GM19238 (cell line): ENCODE measurements around the gene MYBPC2.
"Not testable (repeated sequence)": the region's sequence is repeated elsewhere in the genome, so short reads cannot be mapped to it uniquely, and the experiment has no call there.

Experiments used
- DNase-seq: peaks from one replicate; pipeline ENCODE4 v3.0.0; 2011; ENCODE audit warnings: low spot score; ENCODE audit not compliant: insufficient read length

MYBPC2 gene

DNA sequence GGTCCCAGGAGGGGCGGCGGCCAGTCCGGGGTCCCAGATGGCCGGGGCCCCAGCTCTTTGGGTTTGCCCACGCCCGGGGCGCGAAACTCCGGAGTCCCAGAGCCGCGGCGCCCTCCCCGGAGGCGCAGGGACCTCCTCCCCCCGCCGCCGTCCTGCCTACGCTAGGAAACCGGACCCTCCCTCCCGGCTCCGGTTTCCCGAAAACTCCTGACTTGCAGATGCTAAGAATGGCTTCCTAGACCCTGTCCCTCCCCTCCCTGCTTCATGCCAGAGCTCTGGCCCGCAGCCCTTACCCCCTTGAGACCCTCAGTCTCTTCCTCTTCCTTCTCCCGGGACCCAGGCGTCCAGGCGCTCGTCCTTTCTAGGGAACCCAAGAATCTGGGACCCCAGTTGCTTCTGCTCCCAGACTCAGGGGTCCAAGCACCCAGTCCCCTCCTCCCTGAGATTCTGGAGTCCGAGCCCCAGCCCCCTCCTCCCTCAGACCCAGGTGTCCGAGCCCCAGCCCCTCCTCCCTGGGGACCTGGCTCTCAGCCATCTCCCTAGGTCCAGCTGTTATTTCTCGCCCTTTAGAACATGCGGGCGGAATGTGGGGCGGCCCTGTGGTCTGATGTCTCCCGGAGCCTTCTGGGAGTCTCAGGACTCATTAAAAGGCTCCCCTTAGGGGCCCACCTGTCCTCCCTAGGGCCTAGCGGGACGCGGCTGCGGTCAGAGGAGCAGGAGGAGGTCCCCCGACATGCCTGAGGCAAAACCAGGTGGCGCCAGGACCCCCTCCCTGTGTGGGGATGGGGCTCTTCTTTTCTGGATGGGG, at the start of gene MYBPC2:
Gene MYBPC2 (plus strand): TSS at position 672 of the 808 bp plus-strand sequence. CDS start 62 bp downstream, at position 734.
- no peak for DNase-seq

DNA sequence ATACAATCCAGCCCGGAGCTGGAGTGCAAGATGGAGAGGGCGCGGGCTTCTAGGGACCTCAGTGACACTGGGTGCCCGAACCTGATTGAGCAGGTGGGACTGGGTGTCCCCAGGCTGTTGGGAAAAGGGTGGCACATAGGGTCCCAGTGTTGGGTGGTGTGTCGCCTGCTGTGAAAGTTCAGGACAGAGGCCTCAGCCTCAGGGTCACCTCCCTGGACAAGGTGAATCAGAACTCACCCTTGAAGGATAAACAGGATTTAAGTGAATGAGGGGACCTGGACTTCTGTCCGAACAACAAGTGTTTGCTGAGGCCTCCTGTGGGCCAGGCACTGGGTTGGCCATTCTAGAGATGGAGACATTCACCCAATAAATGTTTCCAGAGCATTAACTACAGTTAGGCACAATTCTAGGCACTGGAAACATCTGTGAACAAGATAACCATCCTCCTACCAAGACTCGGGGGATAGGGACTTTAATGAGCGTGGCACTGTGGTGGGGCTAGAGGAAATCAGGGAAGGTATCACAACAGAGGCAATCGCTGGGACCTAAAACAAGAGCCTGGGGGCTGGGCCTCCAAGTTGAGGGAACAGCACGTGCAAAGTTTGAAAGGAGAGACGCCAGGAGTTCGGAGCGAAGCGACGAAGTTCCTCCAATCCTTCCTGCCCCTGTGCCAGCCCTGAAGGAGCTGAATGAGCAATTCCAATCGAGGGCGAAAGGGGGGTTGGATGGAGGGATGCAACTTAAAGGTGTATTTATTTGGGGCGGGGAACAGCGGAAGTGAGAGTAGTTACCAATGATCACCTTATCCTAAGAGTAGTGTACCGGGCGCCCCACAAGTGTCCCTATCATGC, 49.5 kb upstream of the MYBPC2 start:
- DNase-seq: no peak

DNA sequence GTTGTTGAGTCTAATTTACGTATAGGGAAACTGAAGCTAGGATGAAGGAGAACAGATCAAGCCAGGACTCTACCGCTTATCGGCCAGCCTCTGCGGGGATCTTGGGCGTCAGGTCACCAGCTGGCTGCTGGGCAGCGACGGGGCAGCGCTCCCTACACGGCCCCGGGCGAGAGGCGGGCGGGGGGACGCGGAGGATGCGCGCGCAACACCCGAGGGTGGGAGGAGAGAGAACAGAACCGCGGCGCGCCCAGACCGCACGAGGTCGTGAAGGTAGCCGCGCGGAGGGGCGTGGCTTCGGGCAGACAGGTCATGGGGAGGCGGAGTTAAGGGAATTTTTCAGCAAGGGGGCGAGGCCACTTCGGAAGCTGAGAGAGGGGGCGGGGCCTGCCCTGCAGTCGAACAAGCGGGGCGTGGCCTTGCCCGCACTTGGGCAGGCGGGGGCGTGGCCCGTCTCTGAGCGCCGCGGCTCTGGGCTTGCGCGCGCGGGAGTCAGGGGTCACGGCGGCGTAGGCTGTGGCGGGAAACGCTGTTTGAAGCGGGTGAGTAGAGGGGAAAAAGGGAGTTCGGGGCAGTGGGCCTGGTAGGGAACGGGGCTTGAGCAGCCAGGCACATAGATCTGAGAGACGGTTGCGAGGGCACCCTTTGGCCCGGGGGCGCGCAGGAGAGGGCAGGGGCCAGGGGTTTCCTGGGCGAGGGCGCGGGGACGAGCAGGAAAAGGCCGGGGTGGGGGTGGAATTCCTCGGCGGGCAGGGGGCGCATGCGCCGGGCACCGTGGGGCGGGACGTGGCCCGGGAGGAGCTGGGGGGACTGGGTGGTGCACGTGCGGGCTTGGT, 48.6 kb upstream of the MYBPC2 start, which contains the start of gene POLD1:
Gene POLD1 (plus strand): TSS at position 496 of the 833 bp plus-strand sequence. CDS start 14,505 bp downstream, outside the sequence.
- peak; percentile 99 for DNase-seq

DNA sequence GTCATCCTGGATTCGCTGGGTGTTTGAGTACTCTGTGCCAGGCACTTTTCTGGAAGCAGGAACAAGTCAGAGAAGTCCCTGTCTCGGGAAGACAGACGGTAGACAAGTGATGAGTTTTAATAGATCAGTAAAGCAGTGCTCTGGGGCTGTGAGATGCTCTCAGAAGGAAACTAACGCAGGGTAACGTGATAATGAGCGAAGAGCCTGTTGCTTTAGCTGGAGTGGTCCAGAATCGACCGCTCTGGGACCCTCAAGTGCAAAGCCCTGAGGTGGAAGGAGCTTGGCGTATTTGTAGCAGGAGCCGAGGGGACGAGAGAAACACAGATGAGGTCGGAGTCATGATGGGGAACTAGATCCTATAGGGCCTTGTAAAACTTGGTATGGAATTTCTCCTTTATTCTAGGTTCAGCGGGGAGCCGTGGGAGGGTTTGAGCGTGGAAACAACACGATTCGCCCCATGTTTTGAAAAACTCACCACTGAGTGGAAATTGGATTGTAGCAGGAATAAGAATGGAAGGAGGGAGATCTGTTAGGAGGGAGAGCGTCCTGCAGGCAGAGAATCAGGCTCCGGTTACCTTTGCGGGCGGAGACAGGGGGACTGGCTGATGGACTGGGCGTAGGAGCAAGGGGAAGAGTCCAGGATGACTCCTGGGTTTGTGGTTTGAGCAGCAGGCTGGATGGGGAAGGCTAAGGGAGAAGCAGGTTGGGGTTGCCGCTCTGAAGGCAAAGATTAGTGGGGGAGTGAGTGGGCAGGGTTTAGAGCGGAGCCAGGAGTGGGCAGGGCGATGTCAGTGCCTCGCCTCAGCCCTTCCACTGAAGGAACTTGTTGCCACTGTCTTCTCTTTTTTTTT, 47.8 kb upstream of the MYBPC2 start:
- no peak for DNase-seq

DNA sequence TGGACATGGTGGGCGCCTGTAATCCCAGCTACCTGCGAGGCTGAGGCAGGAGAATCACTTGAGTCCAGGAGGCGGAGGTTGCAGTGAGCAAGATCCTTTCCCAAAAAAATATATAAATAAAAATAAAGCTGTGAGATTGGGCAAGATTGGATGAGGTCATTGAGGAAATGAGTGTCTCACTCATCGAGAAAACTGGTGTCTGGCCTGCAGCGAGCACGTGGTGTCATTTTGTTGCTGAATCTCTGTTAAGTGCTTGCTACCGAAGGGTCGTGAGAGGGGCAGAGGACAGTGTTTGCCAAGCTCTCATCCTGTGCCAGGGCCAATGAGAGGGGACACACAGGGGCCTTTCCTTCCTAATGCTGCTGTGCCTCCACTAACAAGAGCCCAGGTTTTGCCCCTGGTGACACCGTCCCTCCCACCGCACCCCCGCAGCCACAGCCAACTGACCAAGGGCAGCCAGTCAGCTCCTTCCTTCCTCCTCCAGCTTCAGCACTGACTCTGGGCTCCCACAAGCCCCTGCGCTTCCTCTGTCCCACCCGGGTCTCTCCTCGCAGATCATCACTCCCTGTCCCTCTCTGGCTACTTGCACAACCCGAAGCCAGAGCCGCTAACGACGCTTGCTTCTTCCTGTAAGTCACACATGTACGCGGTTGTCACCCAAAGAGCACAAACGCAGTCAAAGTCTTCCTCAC, 45.4 kb upstream of the MYBPC2 start:
- no peak for DNase-seq

DNA sequence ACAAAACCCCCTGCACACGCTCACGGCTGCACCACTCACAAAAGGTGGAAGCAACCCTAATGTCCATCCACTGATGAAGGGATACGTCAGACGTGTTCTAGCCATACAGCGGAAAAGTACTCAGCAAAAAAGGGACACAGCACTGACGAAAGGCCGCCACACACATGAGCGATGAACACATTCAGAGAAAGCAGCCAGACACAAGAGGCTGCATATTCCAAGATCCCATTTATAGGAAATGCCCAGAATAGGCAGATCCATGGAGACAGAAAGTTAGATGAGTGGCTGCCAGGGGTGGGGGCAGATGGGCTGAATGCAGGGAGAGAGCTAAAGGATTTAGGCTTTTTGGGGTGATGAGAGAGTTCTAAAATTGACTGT, 44.8 kb upstream of the MYBPC2 start:
- DNase-seq: no peak

DNA sequence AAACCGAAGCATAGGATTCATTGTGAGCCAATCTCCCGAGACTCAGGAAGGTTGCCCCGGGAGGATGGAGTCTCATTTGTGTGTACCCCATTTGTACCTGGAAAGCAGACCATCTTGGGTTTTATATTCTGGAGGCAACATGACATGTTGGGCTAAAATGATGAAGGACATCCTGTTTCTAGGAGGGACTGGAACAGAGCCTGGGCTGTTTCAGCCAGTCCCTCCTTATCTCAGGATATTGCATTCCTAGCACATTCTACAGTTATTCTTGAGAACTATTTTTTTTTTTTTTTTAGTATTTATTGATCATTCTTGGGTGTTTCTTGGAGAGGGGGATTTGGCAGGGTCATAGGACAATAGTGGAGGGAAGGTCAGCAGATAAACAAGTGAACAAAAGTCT, 42.4 kb upstream of the MYBPC2 start:
- DNase-seq: not testable (repeated sequence)

DNA sequence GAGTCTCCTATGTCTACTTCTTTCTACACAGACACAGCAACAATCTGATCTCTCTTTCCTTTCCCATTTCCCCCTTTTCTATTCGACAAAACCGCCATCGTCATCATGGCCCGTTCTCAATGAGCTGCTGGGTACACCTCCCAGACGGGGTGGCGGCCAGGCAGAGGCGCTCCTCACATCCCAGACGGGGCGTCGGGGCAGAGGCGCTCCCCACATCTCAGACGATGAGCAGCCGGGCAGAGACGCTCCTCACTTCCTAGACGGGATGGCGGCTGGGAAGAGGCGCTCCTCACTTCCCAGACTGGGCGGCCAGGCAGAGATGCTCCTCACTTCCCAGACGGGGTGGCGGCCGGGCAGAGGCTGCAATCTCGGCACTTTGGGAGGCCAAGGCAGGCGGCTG, 41.7 kb upstream of the MYBPC2 start:
- not testable (repeated sequence) for DNase-seq

DNA sequence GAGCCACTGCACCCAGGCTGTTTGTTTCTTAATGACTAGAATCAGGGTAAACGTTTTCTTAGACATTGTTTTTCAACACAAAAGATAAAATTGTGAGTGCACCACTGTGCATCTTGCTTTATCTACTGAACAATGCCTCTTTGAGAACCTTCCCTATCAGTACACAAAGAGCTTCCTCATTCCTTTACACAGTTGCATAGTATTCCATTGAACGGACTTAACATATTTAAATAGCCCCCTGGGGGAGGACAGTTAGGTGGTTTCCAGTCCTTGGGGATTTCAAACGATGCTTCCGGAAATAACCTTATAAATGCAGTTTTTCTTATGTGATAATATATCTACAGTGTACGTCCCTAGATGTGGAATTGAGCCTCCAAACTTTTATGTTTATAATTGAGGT, 39.9 kb upstream of the MYBPC2 start:
- no peak for DNase-seq

DNA sequence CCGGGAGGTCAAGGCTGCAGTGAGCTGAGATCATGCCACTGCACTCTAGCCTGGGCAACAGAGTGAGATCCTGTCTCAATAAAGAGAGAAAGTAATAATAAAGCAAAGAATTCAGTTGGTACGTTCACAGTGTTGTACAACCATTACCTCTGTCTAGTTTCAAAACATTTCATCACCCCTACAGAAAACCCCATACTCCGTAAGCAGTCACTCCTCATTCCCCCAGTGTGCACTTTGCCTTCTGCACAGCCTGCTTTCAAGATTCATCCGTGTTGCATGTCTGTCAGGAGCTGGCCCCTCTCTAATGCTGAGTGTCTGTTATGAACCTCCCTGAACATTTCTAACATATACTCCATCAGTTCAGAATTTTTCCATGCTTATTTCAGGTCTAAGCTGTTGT, 39.1 kb upstream of the MYBPC2 start:
- DNase-seq: no peak

DNA sequence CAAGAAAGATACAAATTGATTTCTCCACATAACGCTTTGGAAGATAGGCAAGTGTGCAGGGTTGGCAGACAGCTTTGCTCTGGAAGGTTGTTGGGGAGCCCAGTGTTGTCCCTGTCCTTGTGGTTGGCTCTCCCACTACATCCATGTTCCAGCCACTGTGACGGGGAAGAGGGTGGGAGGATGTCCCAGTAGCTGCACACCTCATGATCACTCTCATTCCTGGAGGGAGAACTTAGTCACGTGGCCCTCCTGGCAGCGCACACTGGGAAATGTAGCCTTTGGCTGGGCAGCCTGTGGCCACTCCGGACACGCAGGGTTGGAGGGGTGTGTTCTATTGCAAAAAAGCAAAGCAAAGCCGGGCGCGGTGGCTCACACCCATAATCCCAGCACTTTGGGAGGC, 38.7 kb upstream of the MYBPC2 start:
- no peak for DNase-seq

DNA sequence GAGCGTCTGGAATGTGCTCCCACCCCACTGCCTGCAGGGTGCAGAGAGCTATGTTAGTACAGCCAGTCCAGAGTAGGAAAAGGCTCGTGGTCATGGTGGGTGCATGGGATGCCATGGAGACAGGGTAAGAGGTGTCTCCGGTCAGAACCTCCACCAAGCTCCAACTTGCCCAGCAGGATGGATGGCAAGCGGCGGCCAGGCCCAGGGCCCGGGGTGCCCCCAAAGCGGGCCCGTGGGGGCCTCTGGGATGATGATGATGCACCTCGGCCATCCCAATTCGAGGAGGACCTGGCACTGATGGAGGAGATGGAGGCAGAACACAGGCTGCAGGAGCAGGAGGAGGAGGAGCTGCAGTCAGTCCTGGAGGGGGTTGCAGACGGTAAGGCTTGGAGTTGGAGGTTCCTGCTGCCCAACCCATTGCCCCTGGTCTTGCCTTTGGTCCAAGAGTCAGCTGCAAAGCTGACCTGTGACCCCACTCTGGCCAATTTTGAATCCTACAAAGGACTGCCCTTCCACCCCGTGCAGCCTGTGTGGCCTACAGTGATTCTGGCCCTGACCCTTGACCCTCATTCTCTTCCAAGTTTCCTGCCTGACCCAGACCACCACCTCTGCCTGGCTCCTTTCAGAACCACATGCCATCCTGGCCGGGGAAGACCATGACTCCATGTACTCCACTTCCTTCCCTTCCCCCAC, 33.9 kb upstream of the MYBPC2 start:
- DNase-seq: no peak

DNA sequence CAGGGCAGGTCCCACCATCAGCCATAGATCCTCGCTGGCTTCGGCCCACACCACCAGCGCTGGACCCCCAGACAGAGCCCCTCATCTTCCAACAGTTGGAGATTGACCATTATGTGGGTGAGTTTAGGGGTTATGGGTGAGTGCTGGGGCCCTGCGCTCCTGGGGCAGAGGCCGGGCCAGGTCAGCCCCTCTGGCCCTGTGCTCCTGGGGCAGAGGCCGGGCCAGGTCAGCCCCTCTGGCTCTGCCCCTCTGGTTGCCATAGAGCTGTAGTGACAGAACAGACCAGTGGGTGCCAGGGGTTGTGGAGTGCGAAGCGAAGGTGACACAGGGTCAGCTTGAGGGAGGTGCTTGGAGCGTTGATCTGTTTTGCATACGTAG, 33.3 kb upstream of the MYBPC2 start:
- no peak for DNase-seq

DNA sequence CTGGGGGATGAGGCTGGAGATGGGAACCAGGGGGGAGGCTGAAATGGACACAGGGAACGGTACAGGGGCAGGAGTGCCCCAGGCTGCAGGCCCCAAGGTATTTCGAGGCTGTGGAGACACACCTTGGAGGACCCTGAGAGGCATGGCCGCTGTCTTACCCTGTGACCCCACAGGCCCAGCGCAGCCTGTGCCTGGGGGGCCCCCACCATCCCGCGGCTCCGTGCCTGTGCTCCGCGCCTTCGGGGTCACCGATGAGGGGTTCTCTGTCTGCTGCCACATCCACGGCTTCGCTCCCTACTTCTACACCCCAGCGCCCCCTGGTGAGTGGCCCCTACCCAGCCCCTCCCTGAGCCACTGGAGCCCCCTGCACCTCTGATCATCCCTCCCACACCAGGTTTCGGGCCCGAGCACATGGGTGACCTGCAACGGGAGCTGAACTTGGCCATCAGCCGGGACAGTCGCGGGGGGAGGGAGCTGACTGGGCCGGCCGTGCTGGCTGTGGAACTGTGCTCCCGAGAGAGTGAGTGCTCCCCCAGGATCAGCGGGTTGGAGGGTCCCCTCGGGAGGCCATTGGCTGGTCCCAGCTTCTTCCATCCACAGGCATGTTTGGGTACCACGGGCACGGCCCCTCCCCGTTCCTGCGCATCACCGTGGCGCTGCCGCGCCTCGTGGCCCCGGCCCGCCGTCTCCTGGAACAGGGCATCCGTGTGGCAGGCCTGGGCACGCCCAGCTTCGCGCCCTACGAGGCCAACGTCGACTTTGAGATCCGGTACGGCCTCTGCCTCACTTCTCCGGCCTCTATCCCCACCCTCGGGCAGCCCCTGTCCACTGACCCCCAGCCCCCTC, 30.9 kb upstream of the MYBPC2 start:
- DNase-seq: no peak

DNA sequence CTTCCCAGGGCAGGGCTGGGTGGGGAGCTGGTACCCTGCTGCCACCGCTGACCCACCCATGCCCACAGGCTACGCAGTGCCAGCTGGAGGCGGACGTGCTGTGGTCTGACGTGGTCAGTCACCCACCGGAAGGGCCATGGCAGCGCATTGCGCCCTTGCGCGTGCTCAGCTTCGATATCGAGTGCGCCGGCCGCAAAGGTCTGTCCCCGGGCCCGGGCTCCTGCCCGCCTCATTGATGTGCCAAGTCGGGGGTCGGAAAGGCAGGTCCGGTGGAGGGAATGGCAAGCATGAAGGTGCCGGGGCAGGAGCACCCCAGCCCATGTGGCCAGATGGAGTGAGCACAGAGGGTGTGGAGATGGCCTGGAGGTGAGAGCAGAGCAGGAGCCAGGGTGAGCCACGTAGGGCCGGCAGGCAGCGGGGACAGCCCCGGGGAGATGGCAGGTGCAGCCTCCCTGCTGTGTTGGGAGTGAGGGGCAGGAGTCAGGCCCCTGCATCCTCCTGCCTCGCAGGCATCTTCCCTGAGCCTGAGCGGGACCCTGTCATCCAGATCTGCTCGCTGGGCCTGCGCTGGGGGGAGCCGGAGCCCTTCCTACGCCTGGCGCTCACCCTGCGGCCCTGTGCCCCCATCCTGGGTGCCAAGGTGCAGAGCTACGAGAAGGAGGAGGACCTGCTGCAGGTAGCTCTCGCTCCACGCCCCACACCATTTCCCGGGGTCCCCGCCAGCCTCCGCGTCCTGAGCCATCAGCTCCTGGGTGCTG, 30.0 kb upstream of the MYBPC2 start:
- DNase-seq: no peak

DNA sequence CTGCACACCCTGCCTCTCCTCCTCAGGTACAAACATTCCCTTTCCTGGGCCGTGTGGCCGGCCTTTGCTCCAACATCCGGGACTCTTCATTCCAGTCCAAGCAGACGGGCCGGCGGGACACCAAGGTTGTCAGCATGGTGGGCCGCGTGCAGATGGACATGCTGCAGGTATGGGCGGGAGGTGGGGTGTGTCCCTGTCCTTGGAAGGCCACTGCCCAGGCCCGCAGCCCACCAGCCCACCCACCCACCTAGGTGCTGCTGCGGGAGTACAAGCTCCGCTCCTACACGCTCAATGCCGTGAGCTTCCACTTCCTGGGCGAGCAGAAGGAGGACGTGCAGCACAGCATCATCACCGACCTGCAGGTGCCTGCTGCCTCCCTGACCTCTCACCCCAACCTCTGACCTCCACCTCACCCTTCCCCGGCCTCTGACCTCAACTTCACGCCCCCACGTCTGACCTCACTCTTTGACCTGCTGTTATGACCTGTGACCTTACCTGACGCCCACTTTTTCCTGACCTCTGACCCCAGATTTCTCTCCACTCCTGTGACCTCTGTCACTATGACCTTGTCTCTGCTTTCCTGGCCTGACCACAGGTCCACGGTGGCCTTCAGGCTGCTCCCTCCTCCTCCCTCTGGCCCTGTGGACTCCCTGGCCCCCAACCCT, 26.4 kb upstream of the MYBPC2 start:
- no peak for DNase-seq

DNA sequence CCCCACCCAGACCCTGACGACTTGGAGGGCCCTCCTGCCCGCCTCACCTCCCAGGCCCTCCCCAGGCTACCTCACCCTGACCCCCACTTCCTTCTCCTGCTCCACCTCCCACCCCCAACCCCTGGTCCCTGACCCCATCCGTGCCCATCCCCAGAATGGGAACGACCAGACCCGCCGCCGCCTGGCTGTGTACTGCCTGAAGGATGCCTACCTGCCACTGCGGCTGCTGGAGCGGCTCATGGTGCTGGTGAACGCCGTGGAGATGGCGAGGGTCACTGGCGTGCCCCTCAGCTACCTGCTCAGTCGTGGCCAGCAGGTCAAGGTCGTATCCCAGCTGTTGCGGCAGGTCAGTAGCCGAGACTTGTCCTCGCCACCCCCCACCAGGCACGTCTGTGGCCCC, 25.9 kb upstream of the MYBPC2 start:
- no peak for DNase-seq
